OCI-LY3 (cell line): ENCODE results near the gene GJD3.

Experiments
- CTCF ChIP-seq: fragments of 200-600, 300-600 bp; sonication (generic); IDR thresholded peaks from 2 replicates; pipeline ENCODE4 v1.5.1; 2014; ENCODE audit warnings: antibody characterized with exemption, low read length, low read depth
- EZH2phosphoT487 ChIP-seq: fragments of 200-600 bp; shearing (Covaris generic); IDR thresholded peaks from 2 replicates; pipeline ENCODE4 v1.6.1; 2018; ENCODE audit warnings: antibody characterized with exemption, mixed run types, low read depth

DNA sequence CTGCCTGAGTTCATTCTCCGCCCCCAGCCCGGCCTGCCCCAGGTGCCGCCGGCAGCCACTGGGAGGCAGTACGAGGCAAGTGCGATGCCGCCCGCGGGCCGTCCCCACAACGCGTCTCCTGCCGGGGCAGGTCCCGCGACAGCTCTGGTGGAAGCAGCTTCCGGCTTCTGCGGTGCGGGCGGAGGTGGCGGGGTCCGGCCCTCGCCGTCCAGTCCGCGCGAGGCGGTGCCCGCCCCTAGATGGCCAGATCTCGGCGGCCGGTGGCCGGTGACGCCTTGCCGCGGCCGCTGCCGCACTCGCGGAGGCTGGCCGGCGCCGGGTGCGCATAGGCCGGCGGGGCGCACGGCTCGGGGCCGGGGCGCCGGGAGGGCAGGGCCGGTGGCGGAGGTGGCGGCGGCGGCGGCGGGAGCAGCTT, 1.8 kb downstream of the GJD3 start:
- TF ChIP-seq CTCF (peak; percentile 86), EZH2phosphoT487 (no peak)
